Measurements from ENCODE around the gene ABCC8. TPM values are rescaled to one million over a fixed set of nuclear protein-coding genes. Genes with fewer than 3 reads are reported as not detected.
"Not testable (repeated sequence)": the region's sequence is repeated elsewhere in the genome, so short reads cannot be mapped to it uniquely, and the experiment has no call there.

Gene ABCC8
- total RNA-seq, 1 donor from 2014 or later = 4.9 TPM

- Histone ChIP-seq H3K4me1 (no peaks in the 10 kb centered on the region), H3K9me3 (no peaks in the 10 kb centered on the region), H3K27ac (no peak overlapping the region), H3K36me3 (no peaks in the 10 kb centered on the region), H3K27me3 (ENCODE audit: low read depth) (no peaks in the 10 kb centered on the region), H3K4me3 (no peak overlapping the region)
- no peak for DNase-seq
- intact Hi-C loops (cut with DNase I) = no loop called here
- TF ChIP-seq CTCF (IDR thresholded peaks at IDR 0.05) = no peak
- no peak for ATAC-seq
Observed at GRCh38 chr11:17434108-17434507, 42.5 kb downstream of the ABCC8 start.

GRCh38 chr11:17432002-17432401 lies 44.6 kb downstream of the ABCC8 start:
- no peak overlapping the region for H3K4me3 ChIP-seq
- no peaks in the 10 kb centered on the region for H3K4me1 ChIP-seq
- no peaks in the 10 kb centered on the region for H3K36me3 ChIP-seq
- H3K27ac ChIP-seq = no peak overlapping the region
- no peaks in the 10 kb centered on the region for H3K9me3 ChIP-seq
- no peak for TF ChIP-seq CTCF (IDR thresholded peaks at IDR 0.05)
- ATAC-seq (no peak), DNase-seq (no peak)
- no peaks in the 10 kb centered on the region for H3K27me3 ChIP-seq (ENCODE audit: low read depth)
- intact Hi-C loops (cut with DNase I) = no loop called here

GRCh38 chr11:17431139-17431538 lies 45.5 kb downstream of the ABCC8 start:
- Histone ChIP-seq H3K4me3 (no peak overlapping the region), H3K27me3 (ENCODE audit: low read depth) (no peaks in the 10 kb centered on the region), H3K27ac (no peak overlapping the region), H3K4me1 (no peaks in the 10 kb centered on the region), H3K36me3 (no peaks in the 10 kb centered on the region), H3K9me3 (no peaks in the 10 kb centered on the region)
- DNase-seq = no peak
- peak; percentile 14 to 22 for ATAC-seq
- intact Hi-C loops (cut with DNase I) = no loop called here
- no peak for TF ChIP-seq CTCF (IDR thresholded peaks at IDR 0.05)

- no peaks in the 10 kb centered on the region for H3K9me3 ChIP-seq
Observed at GRCh38 chr11:17430616-17431015, 46.0 kb downstream of the ABCC8 start.

GRCh38 chr11:17428925-17429324 lies 47.7 kb downstream of the ABCC8 start:
- Histone ChIP-seq H3K36me3 (no peaks in the 10 kb centered on the region), H3K27me3 (ENCODE audit: low read depth) (no peaks in the 10 kb centered on the region), H3K9me3 (no peaks in the 10 kb centered on the region), H3K4me3 (no peak overlapping the region), H3K27ac (no peak overlapping the region), H3K4me1 (no peaks in the 10 kb centered on the region)
- no peak for TF ChIP-seq CTCF (IDR thresholded peaks at IDR 0.05)
- no peak for DNase-seq
- intact Hi-C loops (cut with DNase I) = no loop called here
- ATAC-seq = no peak

More at GRCh38 chr11:17430616-17431015, 46.0 kb downstream of the ABCC8 start:
- Histone ChIP-seq H3K27ac (no peak overlapping the region), H3K4me3 (no peak overlapping the region), H3K36me3 (no peaks in the 10 kb centered on the region), H3K27me3 (ENCODE audit: low read depth) (no peaks in the 10 kb centered on the region), H3K4me1 (no peaks in the 10 kb centered on the region)
- DNase-seq (no peak), ATAC-seq (peak in 1 of 2 donors; percentile 15)
- intact Hi-C loops (cut with DNase I) = no loop called here
- no peak for TF ChIP-seq CTCF (IDR thresholded peaks at IDR 0.05)

- Histone ChIP-seq H3K27me3 (ENCODE audit: low read depth) (no peaks in the 10 kb centered on the region), H3K4me3 (no peak overlapping the region), H3K4me1 (no peaks in the 10 kb centered on the region), H3K27ac (no peak overlapping the region), H3K36me3 (no peaks in the 10 kb centered on the region), H3K9me3 (no peaks in the 10 kb centered on the region)
- TF ChIP-seq CTCF (IDR thresholded peaks at IDR 0.05) = no peak
- intact Hi-C loops (cut with DNase I) = no loop called here
- ATAC-seq (no peak), DNase-seq (no peak)
Observed at GRCh38 chr11:17428261-17428660, 48.4 kb downstream of the ABCC8 start.

- H3K9me3 ChIP-seq; H3K27ac ChIP-seq; ATAC-seq; H3K4me1 ChIP-seq; H3K4me3 ChIP-seq; intact Hi-C loops (cut with DNase I); H3K36me3 ChIP-seq; H3K27me3 ChIP-seq (ENCODE audit: low read depth); DNase-seq: not testable (repeated sequence)
Observed at GRCh38 chr11:17426233-17426632, 50.4 kb downstream of the ABCC8 start.
